Measurements from ENCODE around the gene SLC7A9. TPM values are rescaled to one million over a fixed set of nuclear protein-coding genes. Genes with fewer than 3 reads are reported as not detected.

SLC7A9 gene
- polyA plus RNA-seq, 3 donors, result 0.13 TPM; not detected in 2

DNA sequence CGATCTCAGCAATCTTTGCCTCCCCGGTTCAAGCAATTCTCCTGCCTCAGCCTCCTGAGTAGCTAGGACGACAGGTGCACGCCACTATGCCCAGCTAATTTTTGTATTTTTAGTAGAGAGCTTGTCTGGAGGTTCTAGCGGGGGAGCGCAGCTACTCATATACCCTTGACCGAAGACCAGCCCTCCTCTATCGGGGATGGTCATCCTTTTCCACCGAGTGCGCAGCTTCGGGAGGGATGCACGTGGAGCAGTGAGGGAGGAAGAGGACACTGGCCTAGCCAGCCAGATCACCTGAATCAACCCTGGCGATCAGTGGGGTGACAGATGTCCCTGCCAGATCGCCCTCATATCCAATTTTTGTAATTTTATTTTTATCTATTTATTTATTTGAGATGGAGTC lies 6.8 kb downstream of the SLC7A9 start:
- Mint-ChIP-seq H3K4me3 (no peak overlapping the region), H3K36me3 (no peaks in the 10 kb centered on the region), H3K9me3 (peaks cover 0 to 2% (median 0%) of the 10 kb centered on the region in 7 donors), H3K27me3 (ENCODE audit: low read depth in 3 of 3) (peaks cover 0 to 2% (median 1%) of the 10 kb centered on the region in 3 donors), H3K27ac (no peak overlapping the region), H3K4me1 (no peaks in the 10 kb centered on the region)
- Histone ChIP-seq H3K27me3 (ENCODE audit: control insufficient read depth in 2 of 2, insufficient read depth in 2 of 2, low read length in 2 of 2) (no peaks in the 10 kb centered on the region), H3K9me3 (replicated peaks in 1 of 2; ENCODE audit: control insufficient read depth in 1 of 2, insufficient read depth in 1 of 2, low read length in 2 of 2) (no peaks in the 10 kb centered on the region), H2AFZ (ENCODE audit: insufficient read depth, low read depth, low read length, poor library complexity, severe bottlenecking) (no peak overlapping the region), H3K79me2 (ENCODE audit: insufficient read depth, low read length) (no peaks in the 10 kb centered on the region), H3K36me3 (replicated peaks in 1 of 2; ENCODE audit: control insufficient read depth in 1 of 2, insufficient read depth in 2 of 2, low read length in 2 of 2) (no peaks in the 10 kb centered on the region), H3K4me2 (replicated peaks; ENCODE audit: extremely low read depth, low read length, poor library complexity, severe bottlenecking) (no peak overlapping the region), H3K4me1 (ENCODE audit: control insufficient read depth in 1 of 2, insufficient read depth in 2 of 2, low read length in 2 of 2) (no peaks in the 10 kb centered on the region), H3K27ac (ENCODE audit: low read depth in 1 of 2, low read length in 2 of 2) (no peak overlapping the region), H3K9ac (ENCODE audit: insufficient read depth, low read length, poor library complexity, severe bottlenecking) (no peak overlapping the region), H4K20me1 (ENCODE audit: insufficient read depth, low read length) (no peaks in the 10 kb centered on the region), H3K4me3 (replicated peaks in 1 of 3; ENCODE audit: low read depth in 2 of 3, low read length in 3 of 3) (no peak overlapping the region)
- TF ChIP-seq, protein P1, sequence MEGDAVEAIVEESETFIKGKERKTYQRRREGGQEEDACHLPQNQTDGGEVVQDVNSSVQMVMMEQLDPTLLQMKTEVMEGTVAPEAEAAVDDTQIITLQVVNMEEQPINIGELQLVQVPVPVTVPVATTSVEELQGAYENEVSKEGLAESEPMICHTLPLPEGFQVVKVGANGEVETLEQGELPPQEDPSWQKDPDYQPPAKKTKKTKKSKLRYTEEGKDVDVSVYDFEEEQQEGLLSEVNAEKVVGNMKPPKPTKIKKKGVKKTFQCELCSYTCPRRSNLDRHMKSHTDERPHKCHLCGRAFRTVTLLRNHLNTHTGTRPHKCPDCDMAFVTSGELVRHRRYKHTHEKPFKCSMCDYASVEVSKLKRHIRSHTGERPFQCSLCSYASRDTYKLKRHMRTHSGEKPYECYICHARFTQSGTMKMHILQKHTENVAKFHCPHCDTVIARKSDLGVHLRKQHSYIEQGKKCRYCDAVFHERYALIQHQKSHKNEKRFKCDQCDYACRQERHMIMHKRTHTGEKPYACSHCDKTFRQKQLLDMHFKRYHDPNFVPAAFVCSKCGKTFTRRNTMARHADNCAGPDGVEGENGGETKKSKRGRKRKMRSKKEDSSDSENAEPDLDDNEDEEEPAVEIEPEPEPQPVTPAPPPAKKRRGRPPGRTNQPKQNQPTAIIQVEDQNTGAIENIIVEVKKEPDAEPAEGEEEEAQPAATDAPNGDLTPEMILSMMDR (IDR thresholded peaks at IDR 0.05), result no peak
- DNase-seq, result no peak
- intact Hi-C loops (cut with micrococcal nuclease), result no loop called here
- 93% methylated on average over 3 of the region's 14 CpGs for WGBS (ENCODE audit: insufficient coverage)

DNA sequence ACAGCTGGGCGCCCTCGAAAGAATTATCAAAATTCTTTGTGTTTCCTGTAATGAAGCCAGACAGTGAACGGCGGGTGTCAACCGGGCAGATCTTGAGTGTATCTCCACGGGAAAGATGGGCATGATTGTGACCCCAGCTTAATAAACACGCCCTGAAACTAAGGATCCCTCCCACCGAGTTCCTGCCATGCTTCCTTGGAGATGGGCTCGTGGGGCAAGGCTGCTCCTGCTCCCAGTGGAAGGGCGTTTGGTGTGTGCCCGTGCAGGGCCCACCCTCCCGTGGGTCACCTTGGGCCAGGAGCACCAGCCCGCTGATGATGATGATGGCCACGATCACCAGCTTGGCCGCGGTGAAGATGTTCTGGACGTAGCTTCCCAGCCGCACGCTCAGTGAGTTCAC lies 7.4 kb downstream of the SLC7A9 start:
- Histone ChIP-seq H2AFZ (ENCODE audit: insufficient read depth, low read depth, low read length, poor library complexity, severe bottlenecking) (no peak overlapping the region), H3K9me3 (replicated peaks in 1 of 2; ENCODE audit: control insufficient read depth in 1 of 2, insufficient read depth in 1 of 2, low read length in 2 of 2) (no peaks in the 10 kb centered on the region), H3K79me2 (ENCODE audit: insufficient read depth, low read length) (no peaks in the 10 kb centered on the region), H3K27ac (ENCODE audit: low read depth in 1 of 2, low read length in 2 of 2) (no peak overlapping the region), H4K20me1 (ENCODE audit: insufficient read depth, low read length) (no peaks in the 10 kb centered on the region), H3K36me3 (replicated peaks in 1 of 2; ENCODE audit: control insufficient read depth in 1 of 2, insufficient read depth in 2 of 2, low read length in 2 of 2) (no peaks in the 10 kb centered on the region), H3K4me3 (replicated peaks in 1 of 3; ENCODE audit: low read depth in 2 of 3, low read length in 3 of 3) (no peak overlapping the region), H3K4me1 (ENCODE audit: control insufficient read depth in 1 of 2, insufficient read depth in 2 of 2, low read length in 2 of 2) (no peaks in the 10 kb centered on the region), H3K9ac (ENCODE audit: insufficient read depth, low read length, poor library complexity, severe bottlenecking) (no peak overlapping the region), H3K27me3 (ENCODE audit: control insufficient read depth in 2 of 2, insufficient read depth in 2 of 2, low read length in 2 of 2) (no peaks in the 10 kb centered on the region), H3K4me2 (replicated peaks; ENCODE audit: extremely low read depth, low read length, poor library complexity, severe bottlenecking) (no peak overlapping the region)
- Mint-ChIP-seq H3K9me3 (peaks cover 0 to 2% (median 0%) of the 10 kb centered on the region in 7 donors), H3K4me3 (no peak overlapping the region), H3K36me3 (no peaks in the 10 kb centered on the region), H3K27me3 (ENCODE audit: low read depth in 3 of 3) (peaks cover 0 to 2% (median 1%) of the 10 kb centered on the region in 3 donors), H3K27ac (no peak overlapping the region), H3K4me1 (no peaks in the 10 kb centered on the region)
- TF ChIP-seq, protein P1 (IDR thresholded peaks at IDR 0.05), result no peak
- no peak for DNase-seq
- intact Hi-C loops (cut with micrococcal nuclease), result no loop called here
- 95% methylated on average over 17 of the region's 19 CpGs for WGBS (ENCODE audit: insufficient coverage)

Measured in CD14-positive monocyte (primary cell).